HFF-Myc (cell line): ENCODE measurements around the gene KRTAP9-9.
"Not testable (repeated sequence)": the region's sequence is repeated elsewhere in the genome, so short reads cannot be mapped to it uniquely, and the experiment has no call there.

Experiments
- DNase-seq: peaks from one replicate; pipeline ENCODE4 v3.0.0-alpha.2; 2011; ENCODE audit warnings: low read depth; ENCODE audit errors: extremely low read depth
- H3K4me3 ChIP-seq: replicated peaks from 2 replicates; pipeline ENCODE4 v1.5.1; 2011; ENCODE audit warnings: low read depth, mild to moderate bottlenecking, control low read depth, low read length
- CTCF ChIP-seq: IDR thresholded peaks from 2 replicates; pipeline ENCODE4 v1.5.1; 2012; ENCODE audit warnings: mild to moderate bottlenecking, low read depth, low read length, control low read depth; ENCODE audit errors: missing control alignments

The KRTAP9-9 gene

GRCh38 chr17:41256291-41256685 is 1.1 kb downstream of the KRTAP9-9 start:
- no peak for TF ChIP-seq CTCF
- no peak for DNase-seq
- no peak overlapping the region for H3K4me3 ChIP-seq

- H3K4me3 ChIP-seq: no peak overlapping the region
- DNase-seq: no peak
- TF ChIP-seq CTCF: no peak
These were observed 3.2 kb downstream of the KRTAP9-9 start for GRCh38 chr17:41258406-41258805.

- DNase-seq: no peak
- TF ChIP-seq CTCF: no peak
- no peak overlapping the region for H3K4me3 ChIP-seq
These were observed 8.0 kb downstream of the KRTAP9-9 start for GRCh38 chr17:41263212-41263611.

GRCh38 chr17:41264599-41264998 is 9.4 kb downstream of the KRTAP9-9 start:
- no peak for TF ChIP-seq CTCF
- H3K4me3 ChIP-seq: no peak overlapping the region
- no peak for DNase-seq

GRCh38 chr17:41265078-41265477 is 9.9 kb downstream of the KRTAP9-9 start, which contains the start of gene KRTAP9-6:
Gene KRTAP9-6, plus strand, starts transcription at chr17:41265378. Its CDS starts 0 bp downstream, at chr17:41265378.
- TF ChIP-seq CTCF: no peak
- no peak within 1 kb of the TSS for H3K4me3 ChIP-seq
- no peak for DNase-seq

- no peak for DNase-seq
- no peak for TF ChIP-seq CTCF
- H3K4me3 ChIP-seq: no peak overlapping the region
These were observed 12.5 kb downstream of the KRTAP9-9 start for GRCh38 chr17:41267711-41268110.

GRCh38 chr17:41271323-41271722 is 16.1 kb downstream of the KRTAP9-9 start:
- not testable (repeated sequence) for DNase-seq, H3K4me3 ChIP-seq
